HG02973 (cell line): ENCODE results near the gene C2orf81.
"Not testable (repeated sequence)": the region's sequence is repeated elsewhere in the genome, so short reads cannot be mapped to it uniquely, and the experiment has no call there.

Experiments used
- ATAC-seq: cut with Tn5 transposase; IDR thresholded peaks from one replicate; pipeline ENCODE4 v1.9.1; 2021; ENCODE audit warnings: moderate library complexity; ENCODE audit not compliant: unreplicated experiment

C2orf81 gene

GRCh38 chr2:74423231-74424095 is 2.0 kb upstream of the C2orf81 start:
- ATAC-seq = no peak

GRCh38 chr2:74420443-74421103 is 846 bp downstream of the C2orf81 start:
- not testable (repeated sequence) for ATAC-seq

- no peak for ATAC-seq
Measured at GRCh38 chr2:74420006-74420405, 1.4 kb downstream of the C2orf81 start.

- no peak for ATAC-seq
Measured at GRCh38 chr2:74419345-74419744, 2.1 kb downstream of the C2orf81 start.

- no peak for ATAC-seq
Measured at GRCh38 chr2:74418312-74418711, 3.1 kb downstream of the C2orf81 start.

- ATAC-seq = no peak
Measured at GRCh38 chr2:74417763-74418162, 3.7 kb downstream of the C2orf81 start.

- no peak for ATAC-seq
Measured at GRCh38 chr2:74417197-74417596, 4.2 kb downstream of the C2orf81 start.

GRCh38 chr2:74416778-74417177 is 4.6 kb downstream of the C2orf81 start:
- no peak for ATAC-seq

- no peak for ATAC-seq
Measured at GRCh38 chr2:74415762-74416395, 5.5 kb downstream of the C2orf81 start.

- ATAC-seq = no peak
Measured at GRCh38 chr2:74414881-74415761, 6.3 kb downstream of the C2orf81 start.

GRCh38 chr2:74414441-74414840 is 7.0 kb downstream of the C2orf81 start:
- ATAC-seq = no peak

- ATAC-seq = no peak
Measured at GRCh38 chr2:74413001-74413698, 8.3 kb downstream of the C2orf81 start.

GRCh38 chr2:74407682-74408081 is 13.7 kb downstream of the C2orf81 start:
- ATAC-seq = no peak

GRCh38 chr2:74406035-74406434 is 15.4 kb downstream of the C2orf81 start:
- ATAC-seq = peak; percentile 65

- no peak for ATAC-seq
Measured at GRCh38 chr2:74401891-74402290, 19.5 kb downstream of the C2orf81 start.

GRCh38 chr2:74399785-74400184 is 21.6 kb downstream of the C2orf81 start:
- ATAC-seq = no peak

- ATAC-seq = no peak
Measured at GRCh38 chr2:74396149-74396548, 25.3 kb downstream of the C2orf81 start.

GRCh38 chr2:74393525-74393924 is 27.9 kb downstream of the C2orf81 start:
- no peak for ATAC-seq

GRCh38 chr2:74392449-74392743 is 29.0 kb downstream of the C2orf81 start:
- ATAC-seq = no peak
